GM21717 (cell line): ENCODE measurements around the gene ADGRG1.

Experiments used
- ATAC-seq: cut with Tn5 transposase; IDR thresholded peaks from one replicate; pipeline ENCODE4 v1.9.1; 2021; ENCODE audit warnings: mild to moderate bottlenecking, moderate library complexity; ENCODE audit not compliant: unreplicated experiment

Gene ADGRG1

DNA sequence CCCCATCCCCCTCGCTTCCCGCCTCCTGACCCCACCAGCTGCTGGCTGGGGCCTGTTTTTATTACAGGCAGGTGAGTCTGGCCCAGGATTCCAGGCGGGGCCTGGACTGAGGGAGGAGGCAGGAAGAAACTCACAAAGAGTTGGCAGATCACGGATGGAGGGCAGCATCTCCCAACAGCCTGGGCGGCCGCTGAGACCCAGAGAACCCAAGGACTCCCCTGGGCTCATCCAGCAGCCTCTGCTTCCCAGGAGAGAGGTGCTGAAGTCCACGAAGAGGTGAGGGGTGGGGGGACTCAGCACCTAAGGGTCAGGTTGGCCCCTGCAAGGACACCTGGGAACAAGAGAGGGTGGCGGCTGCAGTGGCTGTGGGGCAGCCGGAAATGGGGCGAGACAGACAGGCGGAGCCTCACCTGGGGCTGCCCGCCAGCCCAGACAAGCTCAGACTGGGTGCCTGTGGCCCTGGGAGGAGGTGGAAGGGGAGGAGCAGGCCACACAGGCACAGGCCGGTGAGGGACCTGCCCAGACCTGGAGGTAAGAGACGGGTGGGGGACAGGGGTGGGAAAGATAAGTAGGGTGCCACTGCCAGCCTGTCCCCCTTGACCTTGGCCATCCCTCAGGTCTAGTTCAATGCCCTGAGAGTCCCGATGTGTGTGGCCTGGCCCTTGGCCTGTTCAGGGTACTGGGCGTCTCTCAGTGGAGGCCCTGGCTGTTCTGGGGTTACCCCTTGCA, 8.7 kb upstream of the ADGRG1 start:
- ATAC-seq, result no peak

- no peak for ATAC-seq
These were observed 7.8 kb upstream of the ADGRG1 start for GRCh38 chr16:57620335-57621231.

DNA sequence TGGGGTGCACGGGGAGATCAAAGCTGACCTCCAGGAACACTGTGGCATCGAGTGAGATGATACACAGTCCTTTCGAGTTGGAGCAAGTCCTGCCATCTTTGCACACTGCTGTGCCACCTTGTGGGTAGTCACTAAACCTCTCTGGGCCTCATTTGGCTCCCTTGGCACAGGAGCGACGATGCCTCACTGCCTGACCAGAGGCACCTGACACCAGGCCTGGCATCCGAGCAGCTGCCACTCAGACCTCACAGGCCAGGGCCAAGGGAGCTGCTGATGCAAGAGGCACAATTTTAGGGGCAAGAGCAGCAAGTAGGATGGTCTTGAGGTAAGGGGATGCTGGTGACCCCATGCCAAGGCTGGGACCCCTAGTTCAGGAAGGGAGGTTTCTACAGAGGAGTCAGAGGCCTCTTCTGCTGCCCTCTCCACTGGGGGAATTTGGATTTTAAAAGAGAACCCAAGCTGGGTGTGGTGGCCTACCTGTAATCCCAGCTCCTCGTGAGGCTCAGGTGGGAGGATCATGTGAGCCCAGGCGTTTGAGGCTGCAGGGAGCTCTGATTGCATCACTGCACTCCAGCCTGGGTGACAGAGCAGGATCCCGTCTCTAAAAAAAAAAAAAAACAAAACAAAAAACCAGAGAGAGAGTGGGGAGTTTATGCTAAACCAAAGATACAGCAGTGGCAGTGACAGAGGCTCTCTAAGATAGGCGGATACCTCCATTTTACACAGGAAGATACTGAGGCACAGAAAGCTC, 6.7 kb upstream of the ADGRG1 start:
- no peak for ATAC-seq

- no peak for ATAC-seq
These were observed 5.8 kb upstream of the ADGRG1 start for GRCh38 chr16:57622361-57623250.

GRCh38 chr16:57623251-57624043, 5.0 kb upstream of the ADGRG1 start:
- ATAC-seq, result no peak

GRCh38 chr16:57624044-57624688, 4.3 kb upstream of the ADGRG1 start:
- ATAC-seq, result no peak

GRCh38 chr16:57624806-57625500, 3.5 kb upstream of the ADGRG1 start:
- ATAC-seq, result no peak

- ATAC-seq, result no peak
These were observed 1.8 kb upstream of the ADGRG1 start for GRCh38 chr16:57626420-57627170.

GRCh38 chr16:57627184-57627871, 1.1 kb upstream of the ADGRG1 start:
- ATAC-seq, result no peak

GRCh38 chr16:57628783-57629293, 408 bp downstream of the ADGRG1 start:
- ATAC-seq, result no peak

DNA sequence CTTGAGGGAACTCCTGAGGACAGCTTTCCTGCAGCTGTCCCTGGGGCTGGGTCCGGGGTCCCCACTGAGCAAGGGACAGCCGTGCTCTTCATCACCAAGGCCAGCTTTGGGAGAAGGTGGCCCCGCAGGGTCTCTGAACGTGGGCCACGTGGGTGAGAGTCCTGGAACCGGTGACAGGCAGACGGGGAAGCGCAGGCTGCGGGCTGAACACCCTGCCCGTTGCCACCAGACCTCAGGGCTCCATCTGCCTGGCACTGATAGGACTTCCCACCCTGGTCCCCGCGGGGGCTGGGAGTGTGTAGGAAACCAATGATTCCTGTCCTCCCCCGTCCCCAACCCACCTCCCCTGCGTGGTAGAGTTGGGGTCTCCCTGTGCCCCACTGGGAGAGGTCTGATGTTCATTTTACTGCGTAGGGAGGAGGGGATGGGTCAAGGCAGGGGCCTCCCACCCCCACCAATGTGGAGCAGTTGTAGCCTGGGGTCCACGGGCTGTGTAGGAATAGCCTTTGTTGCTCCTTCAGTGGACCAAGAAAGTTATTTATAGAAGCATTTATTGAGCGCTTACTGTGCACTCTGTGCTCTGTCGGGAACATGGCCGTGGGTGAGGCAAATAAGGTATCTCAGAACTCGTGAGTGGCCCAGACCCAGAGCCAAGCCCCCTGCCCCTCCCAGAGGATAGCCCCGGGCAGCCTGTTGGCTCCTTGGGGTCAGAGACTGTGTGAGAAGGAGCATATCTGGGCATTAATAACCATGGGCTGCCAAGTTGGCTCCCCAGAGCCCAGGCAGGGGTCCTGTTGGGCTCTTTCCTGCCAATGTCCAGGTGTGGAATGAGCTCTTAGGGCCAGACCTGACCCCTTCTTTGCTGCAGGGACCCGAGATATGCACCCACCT, 1.3 kb downstream of the ADGRG1 start:
- ATAC-seq, result no peak

DNA sequence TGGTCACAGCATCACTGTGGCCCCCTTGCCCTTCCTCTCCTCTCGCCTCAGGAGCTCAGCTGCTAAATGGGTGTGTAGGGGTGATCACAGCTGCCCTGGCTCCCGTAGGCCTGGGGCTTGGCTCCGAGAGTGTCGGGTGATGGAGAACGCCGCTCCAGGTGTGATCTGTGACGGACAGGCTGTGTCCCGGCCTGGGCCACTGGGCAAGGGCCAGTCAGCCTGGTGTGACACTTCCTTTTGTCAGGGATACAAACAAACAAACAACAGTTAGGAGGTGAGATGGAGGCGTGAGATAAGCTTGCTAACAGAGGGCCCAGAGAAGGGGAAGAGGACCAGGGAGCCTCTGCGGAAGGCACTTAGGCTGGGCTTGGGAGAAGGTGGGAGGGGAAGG, 2.0 kb downstream of the ADGRG1 start:
- no peak for ATAC-seq

GRCh38 chr16:57630931-57631845, 2.8 kb downstream of the ADGRG1 start:
- ATAC-seq, result no peak

GRCh38 chr16:57632568-57632967, 4.1 kb downstream of the ADGRG1 start:
- ATAC-seq, result no peak
